Keratinocyte (primary cell): ENCODE data around the gene NKX2-2.

Experiments
- EZH2 ChIP-seq: IDR thresholded peaks from one replicate; pipeline ENCODE4 v1.6.1; 2012; ENCODE audit warnings: inconsistent platforms, mild to moderate bottlenecking, low read length, moderate library complexity
- TF ChIP-seq, protein P1 (sequence below), 3 experiments: IDR thresholded peaks in 1 of 3; conservative IDR thresholded peaks in 1 of 3; optimal IDR thresholded peaks in 1 of 3; 2 replicates in 2 of 3; 3 replicates in 1 of 3; pipeline versions ENCODE3 to v1.5.1; 2011; ENCODE audit warnings: low read length in 3 of 3, mild to moderate bottlenecking in 3 of 3, moderate library complexity in 2 of 3, control low read depth in 1 of 3, inconsistent platforms in 1 of 3; ENCODE audit not compliant: insufficient read depth in 2 of 3; ENCODE audit errors: extremely low read depth in 1 of 3

DNA sequence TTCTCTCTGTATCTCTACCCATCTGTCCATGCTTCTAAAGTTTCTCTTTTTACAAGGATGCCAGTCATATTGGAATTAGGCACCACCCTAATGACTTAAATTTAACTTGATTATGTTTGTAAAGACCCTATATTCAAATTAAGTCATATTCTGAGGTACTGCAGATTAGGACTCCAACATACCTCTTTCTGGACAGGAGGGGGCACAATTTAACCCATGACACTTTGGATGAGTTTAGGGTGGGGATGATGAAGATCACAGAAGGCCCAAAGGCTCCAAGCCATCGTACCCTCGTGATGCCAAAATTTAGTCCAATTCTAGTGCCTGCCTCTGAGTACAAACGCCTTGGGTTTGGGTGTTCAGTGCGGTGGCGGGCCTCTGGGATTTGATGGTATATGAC, 15.0 kb upstream of the NKX2-2 start:
- TF ChIP-seq, protein P1, sequence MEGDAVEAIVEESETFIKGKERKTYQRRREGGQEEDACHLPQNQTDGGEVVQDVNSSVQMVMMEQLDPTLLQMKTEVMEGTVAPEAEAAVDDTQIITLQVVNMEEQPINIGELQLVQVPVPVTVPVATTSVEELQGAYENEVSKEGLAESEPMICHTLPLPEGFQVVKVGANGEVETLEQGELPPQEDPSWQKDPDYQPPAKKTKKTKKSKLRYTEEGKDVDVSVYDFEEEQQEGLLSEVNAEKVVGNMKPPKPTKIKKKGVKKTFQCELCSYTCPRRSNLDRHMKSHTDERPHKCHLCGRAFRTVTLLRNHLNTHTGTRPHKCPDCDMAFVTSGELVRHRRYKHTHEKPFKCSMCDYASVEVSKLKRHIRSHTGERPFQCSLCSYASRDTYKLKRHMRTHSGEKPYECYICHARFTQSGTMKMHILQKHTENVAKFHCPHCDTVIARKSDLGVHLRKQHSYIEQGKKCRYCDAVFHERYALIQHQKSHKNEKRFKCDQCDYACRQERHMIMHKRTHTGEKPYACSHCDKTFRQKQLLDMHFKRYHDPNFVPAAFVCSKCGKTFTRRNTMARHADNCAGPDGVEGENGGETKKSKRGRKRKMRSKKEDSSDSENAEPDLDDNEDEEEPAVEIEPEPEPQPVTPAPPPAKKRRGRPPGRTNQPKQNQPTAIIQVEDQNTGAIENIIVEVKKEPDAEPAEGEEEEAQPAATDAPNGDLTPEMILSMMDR (optimal IDR thresholded peaks at IDR 0.05 in 1 of 3, IDR thresholded peaks at IDR 0.05 in 1 of 3, conservative IDR thresholded peaks at IDR 0.05 in 1 of 3; ENCODE audit: extremely low read depth in 1 of 3, insufficient read depth in 2 of 3, low read length in 3 of 3): no peak
- no peak for TF ChIP-seq EZH2
